IMR-90 (cell line): ENCODE data around the gene ARHGAP32.

Experiments
- MXI1 ChIP-seq: IDR thresholded peaks from 2 replicates; pipeline ENCODE4 v1.6.1; 2012; ENCODE audit warnings: low read depth, mild to moderate bottlenecking, low read length, moderate library complexity, borderline replicate concordance
- POLR2A ChIP-seq: IDR thresholded peaks from 2 replicates; pipeline ENCODE4 v1.6.1; 2012; ENCODE audit warnings: mild to moderate bottlenecking, low read depth, low read length
- RAD21 ChIP-seq: IDR thresholded peaks from 2 replicates; pipeline ENCODE4 v1.6.1; 2012; ENCODE audit warnings: low read length, improper control_type of control experiment
- RCOR1 ChIP-seq: IDR thresholded peaks from 2 replicates; pipeline ENCODE4 v1.6.1; 2012; ENCODE audit warnings: mild to moderate bottlenecking, low read length, improper control_type of control experiment; ENCODE audit not compliant: insufficient replicate concordance
- RFX5 ChIP-seq: IDR thresholded peaks from 2 replicates; pipeline ENCODE4 v1.8.0; 2012; ENCODE audit warnings: low read depth, mild to moderate bottlenecking, low read length, moderate library complexity
- SMC3 ChIP-seq: fragments of 150-350 bp; IDR thresholded peaks from 2 replicates; pipeline ENCODE4 v1.6.1; 2016; ENCODE audit warnings: low read depth, mild to moderate bottlenecking, antibody characterized with exemption, low read length, moderate library complexity
- TF ChIP-seq, protein P1 (sequence below): conservative IDR thresholded peaks from 2 replicates; pipeline ENCODE4 v1.5.1; 2012; ENCODE audit warnings: mild to moderate bottlenecking, low read depth, low read length, improper control_type of control experiment
- TF ChIP-seq, protein P2 (sequence below): fragments of 150-350 bp; IDR thresholded peaks from 2 replicates; pipeline ENCODE4 v1.6.1; 2017; ENCODE audit warnings: mild to moderate bottlenecking, antibody characterized with exemption, low read length, low read depth

DNA sequence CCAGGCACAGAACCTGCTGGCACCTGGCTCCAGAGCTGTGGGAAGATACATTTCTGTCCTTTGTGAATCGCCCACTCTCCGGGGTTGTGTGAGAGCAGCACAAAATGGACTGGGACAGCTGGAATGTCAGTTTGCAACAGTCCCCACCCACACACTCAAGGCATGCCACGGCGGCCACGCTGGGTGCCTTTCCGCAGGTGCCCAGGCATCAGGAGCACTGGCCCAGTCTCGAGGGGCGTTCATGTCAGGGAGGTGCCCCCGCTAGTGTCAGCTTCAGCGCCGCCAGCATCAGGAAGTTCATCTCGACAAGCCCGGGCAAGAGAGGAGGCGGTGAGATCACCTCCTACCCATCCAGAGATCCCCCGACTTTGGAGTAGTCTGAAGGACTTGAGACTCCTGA is 251.5 kb downstream of the ARHGAP32 start:
- TF ChIP-seq RAD21 (no peak), SMC3 (no peak), POLR2A (no peak), MXI1 (no peak), RCOR1 (no peak), RFX5 (no peak)
- TF ChIP-seq, protein P1, sequence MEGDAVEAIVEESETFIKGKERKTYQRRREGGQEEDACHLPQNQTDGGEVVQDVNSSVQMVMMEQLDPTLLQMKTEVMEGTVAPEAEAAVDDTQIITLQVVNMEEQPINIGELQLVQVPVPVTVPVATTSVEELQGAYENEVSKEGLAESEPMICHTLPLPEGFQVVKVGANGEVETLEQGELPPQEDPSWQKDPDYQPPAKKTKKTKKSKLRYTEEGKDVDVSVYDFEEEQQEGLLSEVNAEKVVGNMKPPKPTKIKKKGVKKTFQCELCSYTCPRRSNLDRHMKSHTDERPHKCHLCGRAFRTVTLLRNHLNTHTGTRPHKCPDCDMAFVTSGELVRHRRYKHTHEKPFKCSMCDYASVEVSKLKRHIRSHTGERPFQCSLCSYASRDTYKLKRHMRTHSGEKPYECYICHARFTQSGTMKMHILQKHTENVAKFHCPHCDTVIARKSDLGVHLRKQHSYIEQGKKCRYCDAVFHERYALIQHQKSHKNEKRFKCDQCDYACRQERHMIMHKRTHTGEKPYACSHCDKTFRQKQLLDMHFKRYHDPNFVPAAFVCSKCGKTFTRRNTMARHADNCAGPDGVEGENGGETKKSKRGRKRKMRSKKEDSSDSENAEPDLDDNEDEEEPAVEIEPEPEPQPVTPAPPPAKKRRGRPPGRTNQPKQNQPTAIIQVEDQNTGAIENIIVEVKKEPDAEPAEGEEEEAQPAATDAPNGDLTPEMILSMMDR, result no peak
- TF ChIP-seq, protein P2, sequence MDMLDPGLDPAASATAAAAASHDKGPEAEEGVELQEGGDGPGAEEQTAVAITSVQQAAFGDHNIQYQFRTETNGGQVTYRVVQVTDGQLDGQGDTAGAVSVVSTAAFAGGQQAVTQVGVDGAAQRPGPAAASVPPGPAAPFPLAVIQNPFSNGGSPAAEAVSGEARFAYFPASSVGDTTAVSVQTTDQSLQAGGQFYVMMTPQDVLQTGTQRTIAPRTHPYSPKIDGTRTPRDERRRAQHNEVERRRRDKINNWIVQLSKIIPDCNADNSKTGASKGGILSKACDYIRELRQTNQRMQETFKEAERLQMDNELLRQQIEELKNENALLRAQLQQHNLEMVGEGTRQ, result no peak
